Muscle of arm (tissue), 12 donors: ENCODE measurements around the gene TREML2. TPM values are rescaled to one million over a fixed set of nuclear protein-coding genes. Genes with fewer than 3 reads are reported as not detected.
A peak's percentile ranks its signal among the peaks of the same experiment; 100 is the strongest.
"Not testable (repeated sequence)": the region's sequence is repeated elsewhere in the genome, so short reads cannot be mapped to it uniquely, and the experiment has no call there.

ENCODE experiments used
- DNase-seq: peaks from one replicate; pipeline ENCODE4 v3.0.0-alpha.2; 2013
- polyA plus RNA-seq, 12 donors: library from polyadenylated mRNA; unstranded; fragments of 120-200 nt; gene quantifications; one replicate each; pipeline ENCODE4 v1.2.1, GENCODE V29; 2013; ENCODE audit not compliant: insufficient read length in 12 of 12

TREML2 gene
- polyA plus RNA-seq, 12 donors = 0.08 to 0.58 (median 0.14) TPM; not detected in 3

GRCh38 chr6:41208439-41209106, 7.6 kb upstream of the TREML2 start:
- no peak for DNase-seq

- DNase-seq = no peak
These were observed 3.2 kb upstream of the TREML2 start for GRCh38 chr6:41204156-41204555.

- no peak for DNase-seq
These were observed 820 bp upstream of the TREML2 start for GRCh38 chr6:41201764-41202173.

- peak; percentile 7 for DNase-seq
These were observed 551 bp downstream of the TREML2 start for GRCh38 chr6:41200296-41200900.

- DNase-seq = no peak
These were observed 1.2 kb downstream of the TREML2 start for GRCh38 chr6:41199552-41200246.

- DNase-seq = no peak
These were observed 3.7 kb downstream of the TREML2 start for GRCh38 chr6:41197234-41197633.

GRCh38 chr6:41194386-41194785, 6.6 kb downstream of the TREML2 start:
- DNase-seq = no peak

GRCh38 chr6:41193884-41194283, 7.1 kb downstream of the TREML2 start:
- no peak for DNase-seq

- DNase-seq = no peak
These were observed 7.7 kb downstream of the TREML2 start for GRCh38 chr6:41193171-41193734.

- DNase-seq = no peak
These were observed 9.4 kb downstream of the TREML2 start for GRCh38 chr6:41191569-41191968.

GRCh38 chr6:41190791-41191190, 10.2 kb downstream of the TREML2 start:
- DNase-seq = no peak

- no peak for DNase-seq
These were observed 11.0 kb downstream of the TREML2 start for GRCh38 chr6:41189967-41190366.

- not testable (repeated sequence) for DNase-seq
These were observed 11.9 kb downstream of the TREML2 start for GRCh38 chr6:41189046-41189445.

GRCh38 chr6:41187924-41188886, 12.7 kb downstream of the TREML2 start:
- DNase-seq = no peak

- no peak for DNase-seq
These were observed 14.9 kb downstream of the TREML2 start for GRCh38 chr6:41186031-41186562.

GRCh38 chr6:41184761-41185160, 16.2 kb downstream of the TREML2 start:
- DNase-seq = no peak

- no peak for DNase-seq
These were observed 18.6 kb downstream of the TREML2 start for GRCh38 chr6:41182069-41183034.

- DNase-seq = no peak
These were observed 19.4 kb downstream of the TREML2 start for GRCh38 chr6:41181566-41181965.

GRCh38 chr6:41179163-41179562, 21.8 kb downstream of the TREML2 start:
- DNase-seq = no peak

- DNase-seq = no peak
These were observed 23.3 kb downstream of the TREML2 start for GRCh38 chr6:41177695-41178094.
